ENCODE measurements around the gene KHDC4.

Gene KHDC4

DNA sequence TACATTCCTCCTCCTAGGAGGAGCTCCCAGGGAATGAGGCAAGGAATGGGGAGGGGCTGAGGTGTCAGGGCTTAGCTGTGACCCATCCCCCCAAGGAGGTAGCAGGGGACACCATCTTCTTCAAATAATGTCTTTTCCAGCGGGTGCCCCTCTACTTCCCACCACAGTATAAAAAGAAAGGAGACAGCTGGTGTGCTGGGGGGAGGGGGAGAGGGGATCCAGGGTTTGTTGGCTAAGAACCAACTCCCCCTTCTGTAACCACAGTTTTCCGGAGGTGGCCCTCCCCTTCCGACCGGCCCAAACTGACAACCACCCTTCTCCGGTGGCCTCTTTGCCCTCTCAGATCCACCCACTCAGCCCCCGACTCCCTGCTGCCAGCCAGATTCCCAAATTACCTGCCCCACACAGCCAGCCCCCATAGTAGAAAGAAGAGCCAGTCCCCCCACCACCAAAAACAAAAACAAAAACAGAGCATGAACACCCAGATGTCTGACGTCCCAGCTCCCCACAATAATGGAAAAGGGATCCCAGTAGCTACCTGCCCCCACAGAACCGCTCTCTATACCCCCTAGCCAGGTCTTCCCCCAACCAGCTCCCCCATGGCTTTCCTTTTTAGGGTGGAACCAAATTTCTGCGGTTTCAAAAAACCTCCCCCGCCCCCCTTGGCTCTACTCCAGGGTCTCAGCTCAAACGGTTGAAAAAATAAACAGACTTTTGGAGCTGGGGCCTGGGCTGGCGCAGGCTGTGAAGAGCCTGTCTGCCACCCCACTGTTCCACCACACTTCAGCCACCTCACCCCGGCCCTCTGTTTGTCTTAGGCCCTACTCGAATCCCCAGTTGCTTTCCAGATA, 42.1 kb upstream of the KHDC4 start (continued):
- TF ChIP-seq, protein P1, sequence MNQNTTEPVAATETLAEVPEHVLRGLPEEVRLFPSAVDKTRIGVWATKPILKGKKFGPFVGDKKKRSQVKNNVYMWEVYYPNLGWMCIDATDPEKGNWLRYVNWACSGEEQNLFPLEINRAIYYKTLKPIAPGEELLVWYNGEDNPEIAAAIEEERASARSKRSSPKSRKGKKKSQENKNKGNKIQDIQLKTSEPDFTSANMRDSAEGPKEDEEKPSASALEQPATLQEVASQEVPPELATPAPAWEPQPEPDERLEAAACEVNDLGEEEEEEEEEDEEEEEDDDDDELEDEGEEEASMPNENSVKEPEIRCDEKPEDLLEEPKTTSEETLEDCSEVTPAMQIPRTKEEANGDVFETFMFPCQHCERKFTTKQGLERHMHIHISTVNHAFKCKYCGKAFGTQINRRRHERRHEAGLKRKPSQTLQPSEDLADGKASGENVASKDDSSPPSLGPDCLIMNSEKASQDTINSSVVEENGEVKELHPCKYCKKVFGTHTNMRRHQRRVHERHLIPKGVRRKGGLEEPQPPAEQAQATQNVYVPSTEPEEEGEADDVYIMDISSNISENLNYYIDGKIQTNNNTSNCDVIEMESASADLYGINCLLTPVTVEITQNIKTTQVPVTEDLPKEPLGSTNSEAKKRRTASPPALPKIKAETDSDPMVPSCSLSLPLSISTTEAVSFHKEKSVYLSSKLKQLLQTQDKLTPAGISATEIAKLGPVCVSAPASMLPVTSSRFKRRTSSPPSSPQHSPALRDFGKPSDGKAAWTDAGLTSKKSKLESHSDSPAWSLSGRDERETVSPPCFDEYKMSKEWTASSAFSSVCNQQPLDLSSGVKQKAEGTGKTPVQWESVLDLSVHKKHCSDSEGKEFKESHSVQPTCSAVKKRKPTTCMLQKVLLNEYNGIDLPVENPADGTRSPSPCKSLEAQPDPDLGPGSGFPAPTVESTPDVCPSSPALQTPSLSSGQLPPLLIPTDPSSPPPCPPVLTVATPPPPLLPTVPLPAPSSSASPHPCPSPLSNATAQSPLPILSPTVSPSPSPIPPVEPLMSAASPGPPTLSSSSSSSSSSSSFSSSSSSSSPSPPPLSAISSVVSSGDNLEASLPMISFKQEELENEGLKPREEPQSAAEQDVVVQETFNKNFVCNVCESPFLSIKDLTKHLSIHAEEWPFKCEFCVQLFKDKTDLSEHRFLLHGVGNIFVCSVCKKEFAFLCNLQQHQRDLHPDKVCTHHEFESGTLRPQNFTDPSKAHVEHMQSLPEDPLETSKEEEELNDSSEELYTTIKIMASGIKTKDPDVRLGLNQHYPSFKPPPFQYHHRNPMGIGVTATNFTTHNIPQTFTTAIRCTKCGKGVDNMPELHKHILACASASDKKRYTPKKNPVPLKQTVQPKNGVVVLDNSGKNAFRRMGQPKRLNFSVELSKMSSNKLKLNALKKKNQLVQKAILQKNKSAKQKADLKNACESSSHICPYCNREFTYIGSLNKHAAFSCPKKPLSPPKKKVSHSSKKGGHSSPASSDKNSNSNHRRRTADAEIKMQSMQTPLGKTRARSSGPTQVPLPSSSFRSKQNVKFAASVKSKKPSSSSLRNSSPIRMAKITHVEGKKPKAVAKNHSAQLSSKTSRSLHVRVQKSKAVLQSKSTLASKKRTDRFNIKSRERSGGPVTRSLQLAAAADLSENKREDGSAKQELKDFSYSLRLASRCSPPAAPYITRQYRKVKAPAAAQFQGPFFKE (tag by site-specific recombination; IDR thresholded peaks at IDR 0.05; ENCODE audit: borderline replicate concordance), result no peak
- no peak for TF ChIP-seq ZNF555 (tag by site-specific recombination; conservative IDR thresholded peaks at IDR 0.05)
- peak; percentile 62 for TF ChIP-seq IKZF3 (tag by site-specific recombination; IDR thresholded peaks at IDR 0.05)
- peak; percentile 92 for TF ChIP-seq ZIC2 (tag by site-specific recombination; IDR thresholded peaks at IDR 0.05)
- peak; percentile 34; the same call in 1 of the 2 replicates for TF ChIP-seq ZNF335 (tag by site-specific recombination; conservative IDR thresholded peaks at IDR 0.05)
- no peak for TF ChIP-seq ZNF76 (tag by site-specific recombination; IDR thresholded peaks at IDR 0.05; ENCODE audit: borderline replicate concordance, low read depth)
- TF ChIP-seq, protein P2, sequence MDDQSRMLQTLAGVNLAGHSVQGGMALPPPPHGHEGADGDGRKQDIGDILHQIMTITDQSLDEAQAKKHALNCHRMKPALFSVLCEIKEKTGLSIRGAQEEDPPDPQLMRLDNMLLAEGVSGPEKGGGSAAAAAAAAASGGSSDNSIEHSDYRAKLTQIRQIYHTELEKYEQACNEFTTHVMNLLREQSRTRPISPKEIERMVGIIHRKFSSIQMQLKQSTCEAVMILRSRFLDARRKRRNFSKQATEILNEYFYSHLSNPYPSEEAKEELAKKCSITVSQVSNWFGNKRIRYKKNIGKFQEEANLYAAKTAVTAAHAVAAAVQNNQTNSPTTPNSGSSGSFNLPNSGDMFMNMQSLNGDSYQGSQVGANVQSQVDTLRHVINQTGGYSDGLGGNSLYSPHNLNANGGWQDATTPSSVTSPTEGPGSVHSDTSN (CRISPR knock-in tag; IDR thresholded peaks at IDR 0.05), result no peak
- peak; percentile 90 for TF ChIP-seq ZNF341 (tag by site-specific recombination; IDR thresholded peaks at IDR 0.05; ENCODE audit: low read depth)
- no peak for TF ChIP-seq YY2 (tag by site-specific recombination; IDR thresholded peaks at IDR 0.05)
- peak; percentile 72 for TF ChIP-seq ZBTB8A (tag by site-specific recombination; IDR thresholded peaks at IDR 0.05)
- TF ChIP-seq KLF16 (tag by site-specific recombination; IDR thresholded peaks at IDR 0.05), result peak; percentile 57; the same call in 1 of the 2 replicates
- TF ChIP-seq YY1 (tag by site-specific recombination; IDR thresholded peaks at IDR 0.05), result no peak
- no peak for TF ChIP-seq ZNF677 (tag by site-specific recombination; IDR thresholded peaks at IDR 0.05)
- 0 out of 2 replicates have a peak, but pooled peaks have one; percentile 42 for TF ChIP-seq KLF1 (tag by site-specific recombination; IDR thresholded peaks at IDR 0.05)
- TF ChIP-seq ZBTB20 (tag by site-specific recombination; IDR thresholded peaks at IDR 0.05), result peak; percentile 87
- TF ChIP-seq, protein P3, sequence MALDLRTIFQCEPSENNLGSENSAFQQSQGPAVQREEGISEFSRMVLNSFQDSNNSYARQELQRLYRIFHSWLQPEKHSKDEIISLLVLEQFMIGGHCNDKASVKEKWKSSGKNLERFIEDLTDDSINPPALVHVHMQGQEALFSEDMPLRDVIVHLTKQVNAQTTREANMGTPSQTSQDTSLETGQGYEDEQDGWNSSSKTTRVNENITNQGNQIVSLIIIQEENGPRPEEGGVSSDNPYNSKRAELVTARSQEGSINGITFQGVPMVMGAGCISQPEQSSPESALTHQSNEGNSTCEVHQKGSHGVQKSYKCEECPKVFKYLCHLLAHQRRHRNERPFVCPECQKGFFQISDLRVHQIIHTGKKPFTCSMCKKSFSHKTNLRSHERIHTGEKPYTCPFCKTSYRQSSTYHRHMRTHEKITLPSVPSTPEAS (tag by site-specific recombination; IDR thresholded peaks at IDR 0.05), result no peak
- 0 out of 2 replicates have a peak, but pooled peaks have one; percentile 39 for TF ChIP-seq ZNF449 (tag by site-specific recombination; IDR thresholded peaks at IDR 0.05)
- no peak for TF ChIP-seq REPIN1 (tag by site-specific recombination; IDR thresholded peaks at IDR 0.05; ENCODE audit: low read depth)
- no peak for TF ChIP-seq TSHZ1 (tag by site-specific recombination; IDR thresholded peaks at IDR 0.05; ENCODE audit: borderline replicate concordance)

Measured in HEK293 (cell line).